ENCODE measurements around the gene PPIL3.

DNA sequence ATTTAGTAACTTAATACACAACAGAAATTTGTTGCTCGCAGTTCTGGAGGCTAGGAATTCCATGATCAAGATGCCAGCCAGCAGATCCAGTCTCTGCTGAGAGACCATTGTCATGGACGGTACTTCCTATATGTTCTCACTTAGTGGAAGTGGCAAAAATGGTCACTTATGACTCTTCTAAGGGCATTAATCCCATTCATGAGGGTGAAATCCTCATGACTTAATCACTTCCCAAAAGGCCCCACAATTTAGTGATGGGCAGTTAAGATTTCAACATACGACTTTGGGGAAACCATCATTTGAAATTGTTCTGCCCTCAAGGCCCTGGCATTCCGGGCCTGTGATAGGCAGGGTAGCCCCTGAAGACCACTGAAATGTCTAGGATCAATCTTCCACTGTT lies 54.2 kb downstream of the PPIL3 start:
- TF ChIP-seq EZH2 (IDR thresholded peaks at IDR 0.05; ENCODE audit: borderline replicate concordance, low read depth, low read length, poor library complexity, severe bottlenecking): no peak
- TF ChIP-seq, protein P1, sequence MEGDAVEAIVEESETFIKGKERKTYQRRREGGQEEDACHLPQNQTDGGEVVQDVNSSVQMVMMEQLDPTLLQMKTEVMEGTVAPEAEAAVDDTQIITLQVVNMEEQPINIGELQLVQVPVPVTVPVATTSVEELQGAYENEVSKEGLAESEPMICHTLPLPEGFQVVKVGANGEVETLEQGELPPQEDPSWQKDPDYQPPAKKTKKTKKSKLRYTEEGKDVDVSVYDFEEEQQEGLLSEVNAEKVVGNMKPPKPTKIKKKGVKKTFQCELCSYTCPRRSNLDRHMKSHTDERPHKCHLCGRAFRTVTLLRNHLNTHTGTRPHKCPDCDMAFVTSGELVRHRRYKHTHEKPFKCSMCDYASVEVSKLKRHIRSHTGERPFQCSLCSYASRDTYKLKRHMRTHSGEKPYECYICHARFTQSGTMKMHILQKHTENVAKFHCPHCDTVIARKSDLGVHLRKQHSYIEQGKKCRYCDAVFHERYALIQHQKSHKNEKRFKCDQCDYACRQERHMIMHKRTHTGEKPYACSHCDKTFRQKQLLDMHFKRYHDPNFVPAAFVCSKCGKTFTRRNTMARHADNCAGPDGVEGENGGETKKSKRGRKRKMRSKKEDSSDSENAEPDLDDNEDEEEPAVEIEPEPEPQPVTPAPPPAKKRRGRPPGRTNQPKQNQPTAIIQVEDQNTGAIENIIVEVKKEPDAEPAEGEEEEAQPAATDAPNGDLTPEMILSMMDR (conservative IDR thresholded peaks at IDR 0.05; ENCODE audit: low read depth, low read length): no peak

All from A673 (cell line).